GM10266 (cell line): ENCODE data around the gene CNTN4.
"Not testable (repeated sequence)": the region's sequence is repeated elsewhere in the genome, so short reads cannot be mapped to it uniquely, and the experiment has no call there.

Source experiments
- DNase-seq: peaks from one replicate; pipeline ENCODE4 v3.0.0; 2012; ENCODE audit errors: extremely low spot score
- CTCF ChIP-seq: IDR thresholded peaks from 2 replicates; pipeline ENCODE4 v1.5.1; 2012; ENCODE audit warnings: mild to moderate bottlenecking, low read depth; ENCODE audit not compliant: control insufficient read depth, insufficient read depth; ENCODE audit errors: missing control alignments

The CNTN4 gene

DNA sequence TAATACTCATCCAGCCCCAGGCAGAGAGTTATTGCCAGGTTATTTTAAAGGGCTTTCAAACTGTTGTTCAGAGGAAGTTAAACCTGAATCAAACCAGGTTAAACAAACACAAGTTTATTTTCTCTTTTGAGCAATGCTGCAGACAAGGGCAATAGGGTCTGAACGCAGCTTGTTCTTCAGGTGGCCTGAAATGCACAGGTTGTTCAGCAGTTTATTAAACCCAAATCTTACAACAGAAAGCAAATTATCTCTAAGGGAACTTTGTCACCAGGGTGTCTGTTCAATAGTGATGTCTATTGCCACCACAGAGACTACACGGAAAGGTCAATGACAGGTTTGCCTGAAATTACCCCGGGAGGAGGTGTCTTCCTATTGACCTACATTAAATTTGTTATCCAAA is 877.5 kb downstream of the CNTN4 start:
- TF ChIP-seq CTCF, result no peak
- no peak for DNase-seq

DNA sequence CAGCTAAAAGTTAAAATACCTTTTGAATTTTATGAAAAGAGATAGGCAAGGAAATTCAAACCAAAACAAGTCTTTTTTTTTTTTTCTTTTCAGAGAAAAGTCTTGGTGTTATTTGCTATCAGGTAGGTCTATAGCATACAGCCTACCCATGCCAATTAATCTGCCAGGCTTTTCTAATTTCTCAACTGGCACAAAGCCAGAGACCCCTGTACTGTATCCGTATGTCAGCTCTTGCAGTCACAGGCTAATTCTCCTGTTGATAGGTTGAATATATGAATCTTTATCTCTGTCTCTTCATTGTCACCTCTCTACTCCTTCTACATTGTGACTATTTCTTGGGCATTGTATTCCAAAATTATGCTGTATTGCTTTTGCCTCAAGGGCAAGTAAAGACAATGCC is 878.1 kb downstream of the CNTN4 start:
- TF ChIP-seq CTCF, result no peak
- DNase-seq, result no peak

DNA sequence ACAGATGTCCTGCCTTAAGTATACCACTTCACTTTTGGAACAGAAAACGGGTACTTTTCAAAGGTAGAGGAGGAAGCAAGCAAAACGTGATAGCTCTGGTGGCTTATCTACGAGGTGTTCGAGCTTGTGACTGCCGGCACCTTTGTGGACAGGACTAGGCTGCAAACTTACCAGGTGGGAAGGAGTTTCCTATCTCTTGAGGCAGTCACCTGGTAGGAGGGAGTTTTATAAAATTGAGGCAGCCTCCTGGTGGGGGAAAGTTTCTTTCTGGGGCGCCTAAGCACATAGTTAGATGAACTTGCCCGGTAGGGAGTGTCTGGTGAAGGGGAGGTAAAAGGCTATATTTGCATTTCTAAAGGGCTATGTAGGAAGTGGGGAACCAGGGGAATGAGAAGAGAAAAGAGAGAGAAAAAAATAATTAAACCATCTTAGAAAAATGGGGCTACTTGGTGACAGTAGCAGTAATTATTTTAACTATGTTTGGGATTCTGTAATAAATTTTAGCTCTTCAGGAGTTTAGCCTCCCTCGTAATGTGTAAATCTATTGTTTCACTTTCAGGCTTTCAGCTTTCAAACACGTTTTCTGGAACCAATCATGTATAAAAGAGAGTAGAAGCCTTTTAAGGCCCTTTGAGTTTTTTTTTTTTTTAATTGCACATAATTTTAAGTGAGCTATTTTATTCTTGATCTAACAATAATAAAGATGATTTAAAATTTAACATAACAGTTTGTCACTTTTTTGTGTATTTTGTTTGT is 880.5 kb downstream of the CNTN4 start:
- DNase-seq, result no peak
- no peak for TF ChIP-seq CTCF

DNA sequence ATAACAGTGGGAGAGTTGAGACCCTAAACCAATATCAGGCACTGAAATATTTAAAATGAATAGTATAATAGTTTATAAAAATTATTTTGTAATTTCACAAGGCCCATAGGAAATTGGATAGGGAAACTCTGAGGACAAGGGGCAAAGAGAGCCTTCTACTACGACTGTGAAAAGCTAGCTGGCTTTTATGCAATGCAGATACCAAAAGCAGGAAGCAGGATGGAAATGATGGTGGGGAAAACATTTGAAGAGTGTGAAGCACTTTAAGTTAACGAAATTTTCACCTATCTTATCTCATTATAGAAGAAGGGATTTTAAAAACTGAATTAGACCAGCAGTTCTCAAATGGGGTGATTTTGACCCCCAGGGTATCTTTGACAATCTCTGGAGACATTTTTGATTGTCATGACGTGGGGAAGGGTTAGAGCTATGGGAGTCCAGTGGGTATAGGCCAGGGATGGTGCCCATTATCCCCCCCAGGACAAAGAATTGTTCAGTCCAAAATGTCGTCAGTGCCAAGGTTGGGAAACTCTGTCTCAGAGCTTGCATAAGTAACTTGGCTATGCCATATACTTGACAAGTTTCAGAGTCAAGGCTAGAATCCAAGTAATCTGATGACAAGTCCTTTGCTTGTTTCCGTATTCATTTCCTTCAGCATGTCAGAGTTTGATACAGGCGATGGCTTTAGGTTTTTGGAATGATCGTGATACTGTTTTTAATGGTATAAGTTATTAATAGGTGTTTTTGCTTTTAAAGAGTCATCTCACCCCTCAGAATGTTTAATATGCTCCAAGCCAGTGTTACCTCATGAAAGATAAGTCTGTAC is 885.6 kb downstream of the CNTN4 start:
- TF ChIP-seq CTCF, result no peak
- DNase-seq, result no peak

DNA sequence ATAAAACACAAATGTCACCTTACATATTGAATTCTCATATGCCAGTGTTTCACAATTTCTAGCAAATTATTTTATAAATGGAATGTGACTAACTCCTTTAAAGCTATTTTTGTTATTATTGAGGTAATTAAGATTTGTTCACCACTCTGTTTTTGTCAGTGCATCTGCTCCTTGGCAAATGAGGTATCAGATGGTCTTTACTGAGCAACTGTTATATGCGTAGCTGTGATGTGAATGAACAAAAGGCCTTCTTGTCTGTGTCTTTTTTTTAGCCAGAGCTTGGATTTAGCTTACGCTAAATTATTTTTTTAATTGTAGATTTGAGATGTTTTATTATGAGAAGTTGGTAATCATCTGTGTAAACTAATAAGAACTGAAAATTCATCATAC is 886.2 kb downstream of the CNTN4 start:
- TF ChIP-seq CTCF, result no peak
- no peak for DNase-seq

- TF ChIP-seq CTCF, result no peak
- no peak for DNase-seq
Measured at GRCh38 chr3:2985479-2985878, 886.8 kb downstream of the CNTN4 start.

- no peak for DNase-seq
- no peak for TF ChIP-seq CTCF
Measured at GRCh38 chr3:2992534-2992933, 893.9 kb downstream of the CNTN4 start.

- not testable (repeated sequence) for DNase-seq
Measured at GRCh38 chr3:2993130-2993529, 894.5 kb downstream of the CNTN4 start.
